Retinal pigment epithelial cell (primary cell): ENCODE results near the gene PARP16.

Source experiments
- DNase-seq: peaks from one replicate; pipeline ENCODE4 v3.0.0-alpha.2; 2010; ENCODE audit warnings: low read depth
- H3K4me3 ChIP-seq: 2 replicates; pipeline ENCODE4 v1.5.1; 2011; ENCODE audit warnings: mild to moderate bottlenecking, low read length, control low read depth, moderate library complexity
- CTCF ChIP-seq: conservative IDR thresholded peaks from 2 replicates; pipeline ENCODE4 v1.5.1; 2011; ENCODE audit warnings: low read depth, low read length, control low read depth, inconsistent platforms

The PARP16 gene

GRCh38 chr15:65327651-65328393 lies 41.1 kb upstream of the PARP16 start:
- TF ChIP-seq CTCF: no peak

DNA sequence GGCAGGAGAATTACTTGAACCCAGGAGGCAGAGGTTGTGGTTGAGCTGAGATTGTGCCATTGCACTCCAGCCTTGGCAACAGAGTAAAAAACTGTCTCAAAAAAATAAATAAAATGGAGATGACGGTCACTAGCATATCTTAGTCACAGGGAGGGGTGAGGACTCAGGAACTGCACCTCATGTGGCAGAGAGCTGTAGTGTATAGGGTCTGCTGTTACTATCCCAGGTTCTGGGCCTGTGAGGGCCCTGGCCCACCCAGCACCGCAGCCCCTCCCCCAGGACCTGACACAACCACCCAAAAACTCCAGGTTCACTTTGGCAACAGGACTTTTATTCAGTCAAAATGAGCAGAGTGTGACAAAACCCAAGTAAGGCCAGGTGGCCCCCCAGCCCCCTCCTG lies 40.1 kb upstream of the PARP16 start:
- TF ChIP-seq CTCF: no peak
- no peak for DNase-seq
- no peak overlapping the region for H3K4me3 ChIP-seq

More at GRCh38 chr15:65327651-65328393, 41.1 kb upstream of the PARP16 start:
- DNase-seq: no peak
- no peak overlapping the region for H3K4me3 ChIP-seq

GRCh38 chr15:65326117-65326526 lies 39.4 kb upstream of the PARP16 start:
- no peak for DNase-seq
- no peak for TF ChIP-seq CTCF
- H3K4me3 ChIP-seq: no peak overlapping the region

GRCh38 chr15:65323071-65323511 lies 36.4 kb upstream of the PARP16 start:
- TF ChIP-seq CTCF: no peak
- DNase-seq: no peak
- H3K4me3 ChIP-seq: no peak overlapping the region

DNA sequence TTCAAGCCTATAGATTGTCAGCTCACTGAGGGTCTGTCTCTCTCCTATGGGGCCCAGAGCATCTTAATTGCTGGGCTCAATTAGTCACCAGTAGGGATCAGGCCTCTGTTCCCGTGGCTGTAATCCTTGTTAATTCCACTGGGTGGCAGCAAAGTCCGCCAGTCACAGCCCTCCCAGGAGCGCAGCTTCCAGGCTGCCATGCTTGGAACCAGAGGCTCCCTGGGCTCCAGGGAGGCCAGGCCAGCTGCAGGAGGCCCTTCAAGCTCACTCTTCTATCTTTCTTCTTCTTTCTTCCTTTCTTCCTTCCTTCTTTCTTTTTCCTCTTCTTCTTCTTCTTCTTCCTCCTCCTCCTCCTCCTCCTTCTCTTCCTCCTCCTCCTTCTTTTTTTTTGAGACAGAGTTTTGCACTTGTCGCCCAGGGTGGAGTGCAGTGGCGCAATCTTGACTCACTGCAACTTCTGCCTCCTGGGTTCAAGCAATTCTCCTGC lies 32.2 kb upstream of the PARP16 start:
- no peak for DNase-seq

GRCh38 chr15:65312400-65312916 lies 25.8 kb upstream of the PARP16 start:
- no peak for TF ChIP-seq CTCF
- no peak overlapping the region for H3K4me3 ChIP-seq
- DNase-seq: no peak

More for the DNA sequence above, 32.2 kb upstream of the PARP16 start:
- no peak overlapping the region for H3K4me3 ChIP-seq
- TF ChIP-seq CTCF: peak; percentile 78

DNA sequence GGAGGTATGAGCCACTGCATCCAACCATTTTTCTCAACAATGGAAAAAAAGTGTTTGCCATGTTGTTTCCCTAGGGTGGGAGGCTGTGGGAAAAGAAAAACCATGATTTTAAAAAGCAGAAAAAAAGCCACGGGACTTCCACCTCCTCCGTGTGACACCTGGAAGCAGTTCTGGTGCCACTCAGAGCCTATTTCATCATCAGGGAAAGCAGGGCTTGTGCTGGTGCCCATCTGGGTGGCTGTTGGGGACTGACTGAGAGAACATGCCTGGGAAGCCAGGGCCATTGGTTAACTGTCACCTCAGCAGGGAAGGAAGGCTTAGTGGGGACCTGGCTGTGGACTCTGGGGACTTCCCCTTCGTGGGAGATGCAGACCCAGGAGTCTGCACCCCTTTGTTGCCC lies 25.1 kb upstream of the PARP16 start:
- no peak for TF ChIP-seq CTCF
- H3K4me3 ChIP-seq: no peak overlapping the region

More for the DNA sequence above, 25.1 kb upstream of the PARP16 start:
- DNase-seq: no peak
